ENCODE results near the gene PACSIN1. TPM values are rescaled to one million over a fixed set of nuclear protein-coding genes. Genes with fewer than 3 reads are reported as not detected.

Gene PACSIN1
- total RNA-seq, 1 donor from 2014 or later: 0.08 TPM

DNA sequence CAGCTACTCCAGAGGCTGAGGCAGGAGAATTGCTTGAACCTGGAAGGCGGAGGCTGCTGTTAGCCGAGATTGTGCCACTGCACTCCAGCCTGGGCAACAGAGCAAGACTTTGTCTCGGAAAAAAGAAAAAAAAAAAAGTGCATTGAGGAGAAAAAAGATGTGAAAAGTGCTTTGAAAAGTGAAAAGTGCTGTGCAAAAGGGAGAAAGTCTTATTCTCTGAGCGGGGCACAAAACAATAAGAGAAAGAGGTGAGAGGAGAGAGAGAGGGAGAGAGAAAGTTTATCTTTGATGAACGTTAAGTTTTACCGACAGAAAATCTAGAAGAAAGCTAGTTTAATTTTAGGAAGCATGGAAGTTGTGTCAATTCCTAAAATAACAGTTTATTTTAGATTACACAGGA lies 3.9 kb upstream of the PACSIN1 start:
- DNase-seq (ENCODE audit: low spot score): no peak
- no peak overlapping the region for H3K27ac Mint-ChIP-seq (ENCODE audit: unreplicated experiment)
- H3K4me1 Mint-ChIP-seq (ENCODE audit: unreplicated experiment): peaks cover 11% of the 10 kb centered on the region
- H3K36me3 Mint-ChIP-seq (ENCODE audit: low read depth, unreplicated experiment): no peaks in the 10 kb centered on the region
- H3K4me3 Mint-ChIP-seq (ENCODE audit: unreplicated experiment): no peak overlapping the region
- no peaks in the 10 kb centered on the region for H3K9me3 Mint-ChIP-seq (ENCODE audit: unreplicated experiment)
- no peak for TF ChIP-seq CTCF (IDR thresholded peaks at IDR 0.05; ENCODE audit: unreplicated experiment)
- peaks cover 7% of the 10 kb centered on the region for H3K27me3 Mint-ChIP-seq (ENCODE audit: unreplicated experiment)

DNA sequence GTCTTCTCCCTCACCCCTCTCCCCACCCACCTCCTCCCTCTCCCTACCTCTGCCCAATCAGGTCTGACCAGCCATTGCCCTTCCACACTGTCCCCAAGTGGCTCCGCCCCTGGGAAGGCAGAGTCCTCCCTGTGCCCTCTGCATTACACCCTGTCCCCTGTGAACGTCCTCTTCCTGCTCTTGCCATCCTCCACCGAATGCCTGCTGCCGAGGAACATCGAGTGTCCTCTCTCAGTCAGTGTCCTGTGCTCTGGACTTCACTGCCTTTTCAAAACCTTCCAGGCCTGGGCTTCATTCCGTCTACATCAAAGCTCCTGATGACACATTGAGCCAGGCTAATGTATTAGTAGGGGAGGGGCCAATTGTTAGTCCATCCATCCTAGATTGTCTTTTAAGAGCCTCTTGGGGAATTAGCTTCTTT lies 3.3 kb upstream of the PACSIN1 start:
- no peak overlapping the region for H3K27ac Mint-ChIP-seq (ENCODE audit: unreplicated experiment)

GRCh38 chr6:34463299-34463698 lies 2.6 kb upstream of the PACSIN1 start:
- no peak for TF ChIP-seq CTCF (IDR thresholded peaks at IDR 0.05; ENCODE audit: unreplicated experiment)
- Mint-ChIP-seq H3K4me3 (ENCODE audit: unreplicated experiment) (no peak overlapping the region), H3K27ac (ENCODE audit: unreplicated experiment) (no peak overlapping the region), H3K4me1 (ENCODE audit: unreplicated experiment) (peaks cover 11% of the 10 kb centered on the region), H3K36me3 (ENCODE audit: low read depth, unreplicated experiment) (no peaks in the 10 kb centered on the region), H3K27me3 (ENCODE audit: unreplicated experiment) (peaks cover 6% of the 10 kb centered on the region), H3K9me3 (ENCODE audit: unreplicated experiment) (no peaks in the 10 kb centered on the region)
- no peak for DNase-seq (ENCODE audit: low spot score)

More for the DNA sequence above, 3.3 kb upstream of the PACSIN1 start:
- H3K4me3 Mint-ChIP-seq (ENCODE audit: unreplicated experiment): no peak overlapping the region
- DNase-seq (ENCODE audit: low spot score): no peak
- no peaks in the 10 kb centered on the region for H3K36me3 Mint-ChIP-seq (ENCODE audit: low read depth, unreplicated experiment)
- peaks cover 11% of the 10 kb centered on the region for H3K4me1 Mint-ChIP-seq (ENCODE audit: unreplicated experiment)
- H3K9me3 Mint-ChIP-seq (ENCODE audit: unreplicated experiment): no peaks in the 10 kb centered on the region
- peaks cover 6% of the 10 kb centered on the region for H3K27me3 Mint-ChIP-seq (ENCODE audit: unreplicated experiment)
- no peak for TF ChIP-seq CTCF (IDR thresholded peaks at IDR 0.05; ENCODE audit: unreplicated experiment)

DNA sequence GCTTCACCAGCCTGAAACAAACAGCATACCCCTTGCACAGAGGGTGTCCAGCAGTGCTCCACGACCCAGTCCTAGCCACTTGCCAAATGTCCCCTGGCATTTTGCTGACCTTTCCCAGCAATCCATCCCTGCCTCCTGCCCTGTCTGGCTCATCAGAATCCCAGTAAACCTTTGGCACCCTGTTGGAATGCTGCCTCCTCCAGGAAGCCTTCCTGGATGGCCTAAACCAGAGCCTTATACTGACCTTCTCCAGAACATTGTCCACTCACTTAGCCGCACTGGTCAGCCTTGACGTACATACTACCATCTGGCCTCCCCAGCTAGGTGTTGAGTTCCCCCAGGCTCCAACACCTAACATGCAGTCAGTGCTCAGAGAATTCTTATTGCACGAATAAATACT lies 2.0 kb upstream of the PACSIN1 start:
- H3K9me3 Mint-ChIP-seq (ENCODE audit: unreplicated experiment): no peaks in the 10 kb centered on the region
- no peak overlapping the region for H3K4me3 Mint-ChIP-seq (ENCODE audit: unreplicated experiment)
- H3K27me3 Mint-ChIP-seq (ENCODE audit: unreplicated experiment): peaks cover 6% of the 10 kb centered on the region
- no peak overlapping the region for H3K27ac Mint-ChIP-seq (ENCODE audit: unreplicated experiment)
- no peak for TF ChIP-seq CTCF (IDR thresholded peaks at IDR 0.05; ENCODE audit: unreplicated experiment)
- no peak for DNase-seq (ENCODE audit: low spot score)
- H3K4me1 Mint-ChIP-seq (ENCODE audit: unreplicated experiment): peaks cover 11% of the 10 kb centered on the region
- H3K36me3 Mint-ChIP-seq (ENCODE audit: low read depth, unreplicated experiment): no peaks in the 10 kb centered on the region

- no peaks in the 10 kb centered on the region for H3K9me3 Mint-ChIP-seq (ENCODE audit: unreplicated experiment)
- H3K27me3 Mint-ChIP-seq (ENCODE audit: unreplicated experiment): peaks cover 6% of the 10 kb centered on the region
- DNase-seq (ENCODE audit: low spot score): no peak
- peaks cover 11% of the 10 kb centered on the region for H3K4me1 Mint-ChIP-seq (ENCODE audit: unreplicated experiment)
- H3K36me3 Mint-ChIP-seq (ENCODE audit: low read depth, unreplicated experiment): no peaks in the 10 kb centered on the region
- no peak overlapping the region for H3K4me3 Mint-ChIP-seq (ENCODE audit: unreplicated experiment)
- no peak for TF ChIP-seq CTCF (IDR thresholded peaks at IDR 0.05; ENCODE audit: unreplicated experiment)
- no peak overlapping the region for H3K27ac Mint-ChIP-seq (ENCODE audit: unreplicated experiment)
Measured at GRCh38 chr6:34466242-34467185, 638 bp downstream of the PACSIN1 start.
